Astrocyte of the hippocampus (primary cell): Measurements from ENCODE around the gene SYNJ2.

Source experiments
- DNase-seq: peaks from one replicate; pipeline ENCODE4 v3.0.0; 2011; ENCODE audit warnings: low read depth, low spot score

SYNJ2 gene

DNA sequence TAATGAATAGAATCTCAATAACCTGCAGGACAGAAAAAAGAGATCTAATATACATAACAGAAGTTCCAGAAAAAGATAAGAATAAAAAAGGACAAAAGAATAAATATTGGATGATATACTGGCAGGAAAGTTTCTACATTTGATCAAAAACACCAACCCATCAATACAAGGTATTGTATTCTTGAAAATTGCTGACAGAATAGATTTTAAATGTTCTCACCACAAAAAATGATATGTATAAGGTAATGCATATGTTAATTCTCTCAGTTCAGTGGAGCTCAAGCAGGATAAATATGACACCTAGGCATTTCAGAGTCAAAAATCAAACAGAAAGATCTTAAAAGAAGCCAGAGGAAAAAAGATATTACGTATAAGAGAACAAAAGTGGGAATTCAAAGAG is 142.6 kb downstream of the SYNJ2 start:
- DNase-seq, result no peak

DNA sequence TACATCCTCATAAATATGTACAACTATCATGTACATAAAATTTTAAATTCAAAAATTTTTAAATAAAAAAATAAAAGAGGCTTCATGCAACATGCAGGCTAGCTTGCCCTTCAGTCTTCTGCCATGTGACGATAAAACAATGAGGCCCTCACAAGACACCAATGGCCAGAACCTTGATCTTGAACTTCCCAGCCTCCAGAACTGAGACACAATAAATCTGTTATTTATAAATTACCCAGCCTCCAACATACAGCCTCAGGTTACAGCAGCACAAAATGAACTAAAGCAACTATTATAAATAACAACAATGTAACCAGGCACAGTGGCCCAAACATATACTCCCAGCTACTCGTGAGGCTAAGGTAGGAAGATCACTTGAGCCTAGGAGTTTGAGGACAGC is 143.6 kb downstream of the SYNJ2 start:
- DNase-seq, result no peak

DNA sequence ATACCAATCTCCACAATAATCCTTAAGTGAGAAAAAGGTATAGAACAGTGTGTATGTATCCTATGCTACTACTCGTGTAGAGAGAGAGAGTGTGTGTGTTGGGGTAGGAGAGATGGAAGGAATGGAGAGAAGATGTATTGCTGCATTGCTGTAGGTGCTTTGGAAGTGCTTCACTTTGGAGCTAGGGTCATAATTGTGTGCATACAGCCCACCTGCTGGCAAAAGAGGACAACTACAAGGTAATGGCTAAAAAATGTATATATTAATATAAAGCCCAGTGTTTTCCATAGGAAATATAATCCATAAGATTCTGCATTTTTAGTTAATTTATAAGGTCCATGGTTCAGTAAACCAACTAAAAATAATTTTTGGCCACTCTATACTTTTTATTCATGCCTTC is 150.3 kb downstream of the SYNJ2 start:
- DNase-seq, result no peak

DNA sequence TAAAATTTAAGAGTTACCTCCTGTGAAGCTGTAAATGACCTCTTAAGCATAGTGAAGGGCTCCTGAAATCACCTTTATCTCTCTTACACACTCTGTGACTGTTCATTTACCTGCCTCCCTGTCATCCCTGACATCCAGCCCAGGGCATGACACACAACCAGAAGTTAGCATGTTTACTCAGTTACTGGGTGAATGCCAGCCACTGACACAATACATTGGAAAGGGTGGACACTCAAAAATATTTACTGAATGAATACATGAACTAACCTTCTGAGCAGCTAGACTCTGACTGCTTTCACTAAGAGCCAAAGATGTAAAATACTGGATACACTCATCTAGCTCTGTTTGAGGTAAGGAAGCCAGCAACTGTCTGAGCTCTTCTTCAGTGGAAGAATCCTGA is 161.1 kb downstream of the SYNJ2 start:
- DNase-seq, result peak; percentile 62

DNA sequence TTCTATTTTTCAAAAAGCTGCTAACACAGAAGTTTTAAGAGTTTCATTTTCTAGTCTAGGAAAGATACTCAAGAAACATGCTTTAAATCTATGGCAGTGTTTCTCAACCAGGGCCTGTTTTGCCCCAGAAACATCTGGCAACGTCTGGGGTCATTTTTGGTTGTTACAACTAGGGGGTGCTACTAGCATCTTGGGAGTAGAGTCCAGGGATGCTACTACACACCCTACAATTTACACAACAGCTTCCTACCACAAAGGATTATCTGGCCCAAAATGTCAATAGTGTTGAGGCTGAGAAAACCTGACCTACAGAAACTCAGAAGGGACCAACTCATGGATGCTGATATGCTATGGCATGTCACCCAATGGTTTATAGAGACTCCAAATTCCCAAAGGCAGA is 162.0 kb downstream of the SYNJ2 start:
- no peak for DNase-seq
